Skin epidermis (tissue), 12 donors: ENCODE measurements around the gene EXO5.
"Not testable (repeated sequence)": the region's sequence is repeated elsewhere in the genome, so short reads cannot be mapped to it uniquely, and the experiment has no call there.

ENCODE experiments used
- H3K27ac ChIP-seq, 21 experiments: fragments of 200-600 bp; sonication (generic) in 11 of 21; one replicate each; pipeline ENCODE4 v1.5.0; 2020; ENCODE audit warnings: mild to moderate bottlenecking in 3 of 21, inconsistent platforms in 2 of 21, moderate library complexity in 2 of 21
- H3K4me3 ChIP-seq, 7 experiments: fragments of 200-600 bp; sonication (generic) in 2 of 7; one replicate each; pipeline ENCODE4 v1.5.0; 2020; ENCODE audit warnings: inconsistent platforms in 2 of 7, mild to moderate bottlenecking in 2 of 7, moderate library complexity in 1 of 7

The EXO5 gene

GRCh38 chr1:40508375-40509341, at the start of gene EXO5:
TSS of gene EXO5 (plus strand) at chr1:40508767. CDS start at chr1:40514545, 5,778 bp downstream.
- H3K27ac ChIP-seq: peak within 1 kb of the TSS in 20 of 21 experiments; percentile 14 to 87 (median 76)
- peak within 1 kb of the TSS; percentile 48 to 74 (median 61) for H3K4me3 ChIP-seq

GRCh38 chr1:40462956-40463590, 45.5 kb upstream of the EXO5 start:
- H3K4me3 ChIP-seq: no peak overlapping the region

GRCh38 chr1:40469327-40469726, 39.2 kb upstream of the EXO5 start:
- H3K27ac ChIP-seq: no peak overlapping the region
- H3K4me3 ChIP-seq: no peak overlapping the region

More at GRCh38 chr1:40462956-40463590, 45.5 kb upstream of the EXO5 start:
- H3K27ac ChIP-seq: no peak overlapping the region

GRCh38 chr1:40475268-40475667, 33.3 kb upstream of the EXO5 start:
- H3K27ac ChIP-seq: no peak overlapping the region

DNA sequence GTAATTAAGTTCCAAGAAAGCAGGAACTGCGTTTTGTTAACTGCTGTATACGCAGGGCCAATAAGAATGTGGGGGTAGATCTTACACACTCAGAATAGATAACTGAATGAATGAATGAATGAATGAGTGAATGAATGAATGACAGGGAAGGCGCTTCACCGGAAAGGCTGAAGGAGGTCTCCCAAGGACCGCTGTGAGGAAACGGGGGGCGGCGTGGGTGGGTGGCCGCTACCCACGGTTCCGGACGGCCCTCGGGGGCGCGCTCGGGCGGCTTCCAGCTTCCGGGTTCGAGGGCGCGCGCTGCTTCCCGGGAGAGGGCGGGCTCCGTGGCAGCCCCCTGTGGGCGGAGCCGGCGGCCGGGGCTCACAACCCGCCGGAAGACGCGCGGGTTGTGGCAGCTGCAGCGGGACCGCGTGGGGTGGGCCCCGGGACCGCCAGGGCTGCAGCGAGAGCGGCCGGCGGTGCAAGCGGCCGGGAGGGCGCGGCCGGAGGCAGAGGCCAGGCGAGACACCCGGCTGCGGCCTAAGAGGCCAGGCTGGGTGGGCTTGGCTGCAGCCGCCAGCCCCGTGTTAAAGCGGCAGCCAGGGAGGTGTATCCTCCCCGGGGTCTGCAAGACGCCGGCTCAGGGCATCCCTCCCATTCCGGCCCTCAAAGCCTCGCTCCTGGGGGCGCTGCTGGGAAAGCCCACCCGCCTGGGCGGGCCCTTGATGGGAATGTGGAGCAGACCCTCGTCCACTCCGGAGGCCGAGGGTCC, 31.5 kb upstream of the EXO5 start, which contains the start of gene ZFP69:
Gene ZFP69 (plus strand): TSS at position 367 of the 754 bp plus-strand sequence. CDS start 2,072 bp downstream, outside the sequence.
- Histone ChIP-seq H3K27ac (peak within 1 kb of the TSS; percentile 34 to 87 (median 66)), H3K4me3 (peak within 1 kb of the TSS; percentile 55 to 89 (median 69))

More at GRCh38 chr1:40475268-40475667, 33.3 kb upstream of the EXO5 start:
- H3K4me3 ChIP-seq: no peak overlapping the region

GRCh38 chr1:40477678-40478053, 30.9 kb upstream of the EXO5 start:
- H3K27ac ChIP-seq: peak overlapping the region in 20 of 21 experiments; percentile 34 to 87 (median 68)

GRCh38 chr1:40478276-40478675, 30.3 kb upstream of the EXO5 start:
- Histone ChIP-seq H3K4me3 (peak overlapping the region in 4 of 7 experiments; percentile 67 to 89 (median 87)), H3K27ac (peak overlapping the region in 1 of 21 experiments; percentile 87)

More at GRCh38 chr1:40477678-40478053, 30.9 kb upstream of the EXO5 start:
- peak overlapping the region; percentile 55 to 89 (median 69) for H3K4me3 ChIP-seq

DNA sequence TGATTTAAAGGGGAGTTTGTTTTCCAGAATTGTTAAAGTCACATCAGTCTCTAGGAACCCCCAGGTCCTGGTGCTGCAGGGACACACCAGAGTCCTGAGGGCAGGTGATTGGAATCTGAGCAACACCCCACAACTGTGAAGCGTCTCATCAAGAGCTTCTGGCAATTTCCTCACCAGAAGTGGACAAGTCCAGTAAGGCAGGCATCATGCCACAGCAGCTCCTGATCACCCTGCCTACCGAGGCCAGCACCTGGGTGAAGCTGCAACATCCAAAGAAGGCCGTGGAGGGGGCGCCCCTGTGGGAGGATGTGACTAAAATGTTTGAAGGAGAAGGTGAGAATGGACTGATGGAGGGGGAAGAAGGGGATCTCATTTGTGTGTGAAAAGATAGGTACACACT, 29.4 kb upstream of the EXO5 start:
- Histone ChIP-seq H3K4me3 (no peak overlapping the region), H3K27ac (no peak overlapping the region)

- Histone ChIP-seq H3K27ac (no peak overlapping the region), H3K4me3 (no peak overlapping the region)
Measured at GRCh38 chr1:40495315-40495903, 13.2 kb upstream of the EXO5 start.

DNA sequence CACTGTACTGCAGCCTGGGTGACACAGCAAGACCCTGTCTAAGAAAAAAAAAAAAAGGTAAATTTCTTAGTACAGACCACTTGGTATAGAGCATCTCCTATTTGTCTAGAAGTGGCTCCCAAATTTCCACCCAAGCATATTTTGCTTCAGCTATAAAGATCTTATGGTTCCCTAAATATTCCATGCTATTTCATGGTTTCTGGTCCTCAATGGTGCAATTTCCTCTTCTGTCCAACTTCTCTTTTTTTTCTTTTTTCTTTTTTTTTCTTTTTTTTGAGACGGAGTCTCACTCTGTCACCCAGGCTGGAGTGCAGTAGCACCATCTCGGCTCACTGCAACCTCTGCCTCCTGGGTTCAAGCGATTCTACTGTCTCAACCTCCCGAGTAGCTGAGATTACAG, 5.9 kb upstream of the EXO5 start:
- not testable (repeated sequence) for H3K27ac ChIP-seq, H3K4me3 ChIP-seq

DNA sequence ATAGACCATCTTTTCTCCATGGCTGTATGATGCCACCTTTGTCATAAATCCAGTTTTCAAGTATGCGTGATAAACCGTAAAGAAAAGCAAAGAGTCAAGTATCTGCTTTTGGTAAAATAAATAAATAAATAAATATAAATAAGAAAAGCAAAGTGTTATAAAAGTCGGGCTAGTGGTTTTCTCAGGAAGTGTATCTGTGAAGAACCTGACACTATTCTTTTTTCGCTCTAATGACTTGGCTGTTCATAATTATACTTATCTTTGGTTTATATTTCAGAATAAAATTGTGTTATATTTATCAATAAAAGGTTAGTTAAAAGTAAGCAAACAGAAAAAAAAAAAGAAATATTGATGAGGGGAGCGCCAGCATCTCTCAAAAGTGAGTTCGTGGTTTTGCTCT, 594 bp upstream of the EXO5 start:
- Histone ChIP-seq H3K4me3 (peak overlapping the region; percentile 48 to 74 (median 61)), H3K27ac (peak overlapping the region in 20 of 21 experiments; percentile 14 to 87 (median 76))

DNA sequence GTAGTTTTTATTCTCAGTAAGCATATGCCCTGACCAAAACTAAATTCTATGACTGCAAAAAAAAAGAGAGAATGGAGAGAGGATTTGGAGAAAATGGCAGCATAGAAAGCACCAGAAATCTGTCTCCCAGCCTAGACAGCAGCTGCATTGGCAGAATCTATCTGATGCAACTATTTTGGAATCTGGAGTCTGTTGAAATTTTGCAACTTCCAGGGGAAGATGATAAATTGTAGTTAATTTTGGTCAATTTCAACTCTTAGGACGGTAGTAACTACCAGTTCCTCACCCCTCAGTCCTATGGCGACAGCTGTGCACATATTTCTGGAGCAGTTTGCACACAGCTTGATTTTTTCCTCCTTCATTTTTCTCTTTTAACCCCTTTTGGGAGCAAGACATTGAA, 10.9 kb downstream of the EXO5 start:
- no peak overlapping the region for H3K4me3 ChIP-seq
- H3K27ac ChIP-seq: no peak overlapping the region

GRCh38 chr1:40530735-40531380, 22.3 kb downstream of the EXO5 start:
- H3K4me3 ChIP-seq: peak overlapping the region; percentile 51 to 70 (median 63)
- H3K27ac ChIP-seq: peak overlapping the region in 19 of 21 experiments; percentile 52 to 89 (median 78)

DNA sequence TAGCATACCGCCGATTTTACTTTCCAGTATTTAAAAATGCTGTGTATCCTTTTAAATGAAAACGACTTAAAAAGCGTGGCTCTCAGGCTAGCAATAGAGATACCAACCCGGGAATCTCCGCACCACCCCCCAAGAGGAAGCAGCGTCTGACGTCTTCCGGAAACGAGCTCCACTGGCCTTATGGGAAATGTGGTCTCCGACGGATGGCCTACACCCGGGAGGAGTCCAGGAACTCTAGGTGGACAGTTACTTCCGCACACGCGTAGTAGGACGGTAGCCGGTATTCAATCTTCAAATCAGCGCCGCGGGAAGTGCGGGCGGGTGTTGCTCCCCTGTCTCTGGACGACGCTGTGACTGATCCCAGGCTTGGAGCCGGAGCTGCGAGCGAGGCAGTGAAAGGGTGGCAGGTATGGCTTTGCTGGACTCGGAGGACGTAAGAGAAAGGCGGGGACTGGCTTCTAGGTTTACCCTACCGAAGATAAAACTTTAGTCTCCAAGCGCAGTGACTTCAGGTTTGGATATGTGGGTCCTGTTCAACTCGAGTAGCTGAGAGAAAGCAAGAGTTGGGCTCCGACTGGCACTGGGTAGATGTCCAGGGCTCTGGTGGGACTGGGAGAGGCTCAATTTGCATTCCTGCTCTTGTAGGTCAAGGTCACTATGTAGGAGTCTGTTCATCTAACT, 23.0 kb downstream of the EXO5 start, which contains the start of gene ZNF684:
Gene ZNF684 (plus strand): TSS at position 257 of the 681 bp plus-strand sequence. CDS start 1,530 bp downstream, outside the sequence.
- Histone ChIP-seq H3K4me3 (peak within 1 kb of the TSS; percentile 51 to 70 (median 63)), H3K27ac (peak within 1 kb of the TSS in 20 of 21 experiments; percentile 52 to 89 (median 78))

- H3K4me3 ChIP-seq: peak overlapping the region; percentile 51 to 70 (median 63)
Measured at GRCh38 chr1:40532062-40532389, 23.5 kb downstream of the EXO5 start.

DNA sequence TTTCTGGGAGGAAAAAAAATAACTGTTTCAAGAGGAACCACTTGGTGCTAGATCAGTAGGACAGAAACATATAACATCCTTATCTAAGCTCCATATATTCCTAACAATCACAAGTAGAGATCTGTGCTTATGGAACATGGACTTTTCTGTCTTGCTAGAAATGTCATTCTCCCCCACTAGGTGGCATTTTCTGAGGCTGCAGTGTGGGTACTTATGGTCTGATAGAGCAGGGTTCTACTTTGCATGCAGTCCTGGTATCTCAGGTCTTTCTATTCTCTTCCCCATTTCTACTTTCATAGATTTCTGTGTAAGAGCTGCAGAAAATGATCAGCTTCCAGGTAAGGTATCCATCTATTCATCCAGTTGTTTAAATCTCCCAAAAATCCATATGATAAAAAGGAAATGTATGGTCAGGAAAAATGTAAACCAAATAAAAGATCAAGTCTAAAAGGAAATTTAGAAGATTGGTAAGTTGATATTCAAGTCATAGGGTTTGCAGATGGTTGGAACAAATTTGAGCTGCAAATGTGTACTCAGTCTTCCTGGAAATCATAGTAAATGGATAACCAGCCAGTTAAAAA, 24.4 kb downstream of the EXO5 start:
- Histone ChIP-seq H3K4me3 (no peak overlapping the region), H3K27ac (no peak overlapping the region)

More at GRCh38 chr1:40532062-40532389, 23.5 kb downstream of the EXO5 start:
- peak overlapping the region in 18 of 21 experiments; percentile 52 to 89 (median 79) for H3K27ac ChIP-seq

DNA sequence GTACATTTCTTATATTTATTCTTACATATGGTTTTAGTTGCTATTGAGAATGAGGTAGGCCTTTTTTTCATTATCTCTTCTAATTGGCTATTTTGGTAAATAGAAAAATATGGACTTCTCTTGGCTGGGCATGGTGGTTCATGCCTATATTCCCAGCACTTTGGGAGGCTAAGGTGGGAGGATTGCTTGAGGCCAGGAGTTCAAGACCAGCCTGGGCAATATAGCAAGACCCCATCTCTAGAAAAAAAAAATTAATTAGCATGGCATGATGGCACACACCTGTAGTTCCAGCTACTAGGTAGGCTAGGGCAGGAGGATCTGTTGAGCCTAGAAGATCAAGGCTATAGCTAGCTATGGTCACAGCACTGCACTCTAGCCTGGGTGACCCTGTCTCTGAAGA, 26.0 kb downstream of the EXO5 start:
- H3K4me3 ChIP-seq: no peak overlapping the region
- H3K27ac ChIP-seq: no peak overlapping the region

DNA sequence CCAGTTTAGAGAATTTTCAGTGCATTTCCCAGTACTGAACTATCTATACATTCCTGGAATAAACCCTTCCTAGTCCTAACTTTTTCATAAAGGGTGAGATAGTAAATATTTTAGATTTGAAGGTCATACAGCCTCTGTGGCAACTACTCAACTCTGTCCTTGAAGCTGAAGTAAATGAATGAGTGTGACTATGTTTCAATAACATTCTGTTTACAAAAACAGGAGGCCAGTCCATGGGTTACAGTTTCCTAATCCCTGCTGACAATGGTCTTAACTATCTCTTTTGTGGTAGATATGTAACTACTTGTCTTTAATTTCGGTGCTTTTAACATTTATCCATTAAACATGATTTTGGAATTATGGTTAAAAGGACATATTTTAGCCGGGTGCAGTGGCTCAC, 27.2 kb downstream of the EXO5 start:
- no peak overlapping the region for H3K4me3 ChIP-seq

More for the DNA sequence above, 27.2 kb downstream of the EXO5 start:
- H3K27ac ChIP-seq: no peak overlapping the region
